ENCODE results near the gene PNCK. TPM values are rescaled to one million over a fixed set of nuclear protein-coding genes. Genes with fewer than 3 reads are reported as not detected.
"Not testable (repeated sequence)": the region's sequence is repeated elsewhere in the genome, so short reads cannot be mapped to it uniquely, and the experiment has no call there.

The PNCK gene
- total and polyA plus RNA-seq, 2 donors (not counting 1 experiment from before 2014, with no cell fraction given): 0.33 TPM; not detected in 1

DNA sequence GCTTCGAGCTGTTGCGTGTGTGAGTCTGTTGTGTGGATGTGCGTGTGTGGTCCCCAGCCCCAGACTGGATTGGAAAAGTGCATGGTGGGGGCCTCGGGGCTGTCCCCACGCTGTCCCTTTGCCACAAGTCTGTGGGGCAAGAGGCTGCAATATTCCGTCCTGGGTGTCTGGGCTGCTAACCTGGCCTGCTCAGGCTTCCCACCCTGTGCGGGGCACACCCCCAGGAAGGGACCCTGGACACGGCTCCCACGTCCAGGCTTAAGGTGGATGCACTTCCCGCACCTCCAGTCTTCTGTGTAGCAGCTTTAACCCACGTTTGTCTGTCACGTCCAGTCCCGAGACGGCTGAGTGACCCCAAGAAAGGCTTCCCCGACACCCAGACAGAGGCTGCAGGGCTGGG is 22.5 kb upstream of the PNCK start:
- Histone ChIP-seq H3K4me1 (ENCODE audit: control insufficient read depth, extremely low read depth, insufficient read depth, low read length) (no peaks in the 10 kb centered on the region), H3K4me2 (ENCODE audit: extremely low read depth, insufficient read depth, low read length) (no peak overlapping the region), H3K9ac (ENCODE audit: insufficient read depth, low read length) (no peak overlapping the region), H3K4me3 (replicated peaks in 1 of 4; ENCODE audit: control extremely low read depth in 1 of 4, insufficient read depth in 1 of 4, low read depth in 3 of 4, low read length in 4 of 4) (no peak overlapping the region), H3K79me2 (ENCODE audit: control insufficient read depth, insufficient read depth, low read length) (no peaks in the 10 kb centered on the region), H3K27me3 (ENCODE audit: control insufficient read depth, insufficient read depth, low read length) (no peaks in the 10 kb centered on the region), H3K36me3 (ENCODE audit: control insufficient read depth, insufficient read depth, low read length) (peaks cover 1% of the 10 kb centered on the region), H3K27ac (ENCODE audit: insufficient read depth, low read length) (no peak overlapping the region), H3K9me3 (ENCODE audit: control insufficient read depth, insufficient read depth, low read depth, low read length) (no peaks in the 10 kb centered on the region), H2AFZ (ENCODE audit: low read length) (no peak overlapping the region), H4K20me1 (ENCODE audit: control insufficient read depth, extremely low read depth, insufficient read depth, low read length) (no peaks in the 10 kb centered on the region)
- TF ChIP-seq EZH2 (IDR thresholded peaks at IDR 0.05; ENCODE audit: low read length, missing control alignments): no peak
- TF ChIP-seq, protein P1, sequence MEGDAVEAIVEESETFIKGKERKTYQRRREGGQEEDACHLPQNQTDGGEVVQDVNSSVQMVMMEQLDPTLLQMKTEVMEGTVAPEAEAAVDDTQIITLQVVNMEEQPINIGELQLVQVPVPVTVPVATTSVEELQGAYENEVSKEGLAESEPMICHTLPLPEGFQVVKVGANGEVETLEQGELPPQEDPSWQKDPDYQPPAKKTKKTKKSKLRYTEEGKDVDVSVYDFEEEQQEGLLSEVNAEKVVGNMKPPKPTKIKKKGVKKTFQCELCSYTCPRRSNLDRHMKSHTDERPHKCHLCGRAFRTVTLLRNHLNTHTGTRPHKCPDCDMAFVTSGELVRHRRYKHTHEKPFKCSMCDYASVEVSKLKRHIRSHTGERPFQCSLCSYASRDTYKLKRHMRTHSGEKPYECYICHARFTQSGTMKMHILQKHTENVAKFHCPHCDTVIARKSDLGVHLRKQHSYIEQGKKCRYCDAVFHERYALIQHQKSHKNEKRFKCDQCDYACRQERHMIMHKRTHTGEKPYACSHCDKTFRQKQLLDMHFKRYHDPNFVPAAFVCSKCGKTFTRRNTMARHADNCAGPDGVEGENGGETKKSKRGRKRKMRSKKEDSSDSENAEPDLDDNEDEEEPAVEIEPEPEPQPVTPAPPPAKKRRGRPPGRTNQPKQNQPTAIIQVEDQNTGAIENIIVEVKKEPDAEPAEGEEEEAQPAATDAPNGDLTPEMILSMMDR (conservative IDR thresholded peaks at IDR 0.05 in 1 of 2, IDR thresholded peaks at IDR 0.05 in 1 of 2; ENCODE audit: low read depth in 1 of 2, low read length in 2 of 2): no peak
- DNase-seq (ENCODE audit: low read depth in 2 of 2): no peak

DNA sequence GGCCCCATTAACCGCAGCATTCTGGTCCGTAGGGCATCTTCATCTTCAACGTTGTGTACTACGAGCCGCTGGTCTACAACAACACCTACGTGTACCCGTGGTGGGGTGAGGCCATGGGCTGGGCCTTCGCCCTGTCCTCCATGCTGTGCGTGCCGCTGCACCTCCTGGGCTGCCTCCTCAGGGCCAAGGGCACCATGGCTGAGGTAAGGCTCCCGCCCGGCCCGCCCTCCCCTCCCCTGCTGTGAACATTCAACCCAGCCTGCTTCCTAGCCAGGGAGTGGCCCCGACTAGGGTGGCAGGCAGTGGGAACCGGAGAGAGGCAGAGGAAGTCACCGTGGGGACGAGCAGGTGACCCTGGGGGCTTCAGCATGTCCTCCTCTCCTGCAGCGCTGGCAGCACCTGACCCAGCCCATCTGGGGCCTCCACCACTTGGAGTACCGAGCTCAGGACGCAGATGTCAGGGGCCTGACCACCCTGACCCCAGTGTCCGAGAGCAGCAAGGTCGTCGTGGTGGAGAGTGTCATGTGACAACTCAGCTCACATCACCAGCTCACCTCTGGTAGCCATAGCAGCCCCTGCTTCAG is 21.2 kb upstream of the PNCK start:
- DNase-seq (ENCODE audit: low read depth in 2 of 2): no peak
- no peaks in the 10 kb centered on the region for H4K20me1 ChIP-seq (ENCODE audit: control insufficient read depth, extremely low read depth, insufficient read depth, low read length)
- H3K4me3 ChIP-seq (replicated peaks in 1 of 4; ENCODE audit: control extremely low read depth in 1 of 4, insufficient read depth in 1 of 4, low read depth in 3 of 4, low read length in 4 of 4): no peak overlapping the region
- no peak overlapping the region for H3K27ac ChIP-seq (ENCODE audit: insufficient read depth, low read length)
- no peak overlapping the region for H3K4me2 ChIP-seq (ENCODE audit: extremely low read depth, insufficient read depth, low read length)
- H3K27me3 ChIP-seq (ENCODE audit: control insufficient read depth, insufficient read depth, low read length): no peaks in the 10 kb centered on the region
- no peaks in the 10 kb centered on the region for H3K4me1 ChIP-seq (ENCODE audit: control insufficient read depth, extremely low read depth, insufficient read depth, low read length)
- no peak overlapping the region for H3K9ac ChIP-seq (ENCODE audit: insufficient read depth, low read length)
- no peaks in the 10 kb centered on the region for H3K9me3 ChIP-seq (ENCODE audit: control insufficient read depth, insufficient read depth, low read depth, low read length)
- H3K79me2 ChIP-seq (ENCODE audit: control insufficient read depth, insufficient read depth, low read length): no peaks in the 10 kb centered on the region
- no peak overlapping the region for H2AFZ ChIP-seq (ENCODE audit: low read length)
- TF ChIP-seq EZH2 (IDR thresholded peaks at IDR 0.05; ENCODE audit: low read length, missing control alignments): no peak
- TF ChIP-seq, protein P1 (conservative IDR thresholded peaks at IDR 0.05 in 1 of 2, IDR thresholded peaks at IDR 0.05 in 1 of 2; ENCODE audit: low read depth in 1 of 2, low read length in 2 of 2): no peak
- no peaks in the 10 kb centered on the region for H3K36me3 ChIP-seq (ENCODE audit: control insufficient read depth, insufficient read depth, low read length)

GRCh38 chrX:153694256-153694655 is 20.6 kb upstream of the PNCK start:
- not testable (repeated sequence) for H3K9me3 ChIP-seq (ENCODE audit: control insufficient read depth, insufficient read depth, low read depth, low read length); H3K4me3 ChIP-seq (replicated peaks in 1 of 4; ENCODE audit: control extremely low read depth in 1 of 4, insufficient read depth in 1 of 4, low read depth in 3 of 4, low read length in 4 of 4); H2AFZ ChIP-seq (ENCODE audit: low read length)

More at GRCh38 chrX:153694256-153694655, 20.6 kb upstream of the PNCK start:
- H3K27ac ChIP-seq (ENCODE audit: insufficient read depth, low read length); H3K27me3 ChIP-seq (ENCODE audit: control insufficient read depth, insufficient read depth, low read length); H3K36me3 ChIP-seq (ENCODE audit: control insufficient read depth, insufficient read depth, low read length); H3K4me2 ChIP-seq (ENCODE audit: extremely low read depth, insufficient read depth, low read length); H3K79me2 ChIP-seq (ENCODE audit: control insufficient read depth, insufficient read depth, low read length); H4K20me1 ChIP-seq (ENCODE audit: control insufficient read depth, extremely low read depth, insufficient read depth, low read length); H3K4me1 ChIP-seq (ENCODE audit: control insufficient read depth, extremely low read depth, insufficient read depth, low read length); H3K9ac ChIP-seq (ENCODE audit: insufficient read depth, low read length); DNase-seq (ENCODE audit: low read depth in 2 of 2): not testable (repeated sequence)
